ENCODE measurements around the gene KATNIP. TPM values are rescaled to one million over a fixed set of nuclear protein-coding genes. Genes with fewer than 3 reads are reported as not detected.

KATNIP gene
- total RNA-seq, 1 donor from 2014 or later = 21.1 TPM

- peaks cover 18% of the 10 kb centered on the region for H3K4me1 Mint-ChIP-seq (ENCODE audit: low read depth, unreplicated experiment)
- H3K4me3 ChIP-seq (ENCODE audit: insufficient read depth, low read depth, low read length) = no peak overlapping the region
- H3K36me3 ChIP-seq (ENCODE audit: insufficient read depth, low read length) = peaks cover 58% of the 10 kb centered on the region
- H3K79me2 ChIP-seq (ENCODE audit: insufficient read depth, low read length) = no peaks in the 10 kb centered on the region
- no peak for FAIRE-seq
- H3K27ac ChIP-seq (ENCODE audit: low read depth, low read length) = no peak overlapping the region
- H3K9ac ChIP-seq (ENCODE audit: low read length) = no peak overlapping the region
- no peak for DNase-seq (ENCODE audit: low read depth)
- H3K27ac Mint-ChIP-seq (ENCODE audit: unreplicated experiment) = no peak overlapping the region
- no peaks in the 10 kb centered on the region for H3K9me3 ChIP-seq (ENCODE audit: insufficient read depth, low read depth, low read length)
- H4K20me1 ChIP-seq (ENCODE audit: insufficient read depth, low read length) = peaks cover 67% of the 10 kb centered on the region
- H3K4me3 Mint-ChIP-seq (ENCODE audit: unreplicated experiment) = no peak overlapping the region
- H3K27me3 ChIP-seq (ENCODE audit: insufficient read depth, low read length) = no peaks in the 10 kb centered on the region
- H3K9me3 Mint-ChIP-seq (ENCODE audit: unreplicated experiment) = no peaks in the 10 kb centered on the region
- TF ChIP-seq CTCF (IDR thresholded peaks at IDR 0.05; ENCODE audit: insufficient read depth, low read depth, low read length) (no peak), EZH2 (IDR thresholded peaks at IDR 0.05; ENCODE audit: insufficient read depth, low read length) (no peak)
- no peaks in the 10 kb centered on the region for H3K27me3 Mint-ChIP-seq (ENCODE audit: low read depth, unreplicated experiment)
- H3K4me2 ChIP-seq (ENCODE audit: low read length) = no peak overlapping the region
- H3K4me1 ChIP-seq (ENCODE audit: insufficient read depth, low read length) = peaks cover 14% of the 10 kb centered on the region
- H3K36me3 Mint-ChIP-seq (ENCODE audit: low read depth, unreplicated experiment) = peaks cover 51% of the 10 kb centered on the region
- no peak overlapping the region for H2AFZ ChIP-seq (ENCODE audit: low read depth, low read length)
Observed at GRCh38 chr16:27534256-27534655, 15.7 kb upstream of the KATNIP start.

- no peaks in the 10 kb centered on the region for H3K79me2 ChIP-seq (ENCODE audit: insufficient read depth, low read length)
- no peak overlapping the region for H3K4me3 ChIP-seq (ENCODE audit: insufficient read depth, low read depth, low read length)
- no peaks in the 10 kb centered on the region for H3K27me3 ChIP-seq (ENCODE audit: insufficient read depth, low read length)
- no peaks in the 10 kb centered on the region for H3K9me3 ChIP-seq (ENCODE audit: insufficient read depth, low read depth, low read length)
- Mint-ChIP-seq H3K9me3 (ENCODE audit: unreplicated experiment) (no peaks in the 10 kb centered on the region), H3K36me3 (ENCODE audit: low read depth, unreplicated experiment) (peaks cover 40% of the 10 kb centered on the region), H3K4me1 (ENCODE audit: low read depth, unreplicated experiment) (peaks cover 11% of the 10 kb centered on the region), H3K4me3 (ENCODE audit: unreplicated experiment) (no peak overlapping the region), H3K27ac (ENCODE audit: unreplicated experiment) (peak overlapping the region; percentile 73), H3K27me3 (ENCODE audit: low read depth, unreplicated experiment) (no peaks in the 10 kb centered on the region)
- DNase-seq (ENCODE audit: low read depth) = no peak
- H3K36me3 ChIP-seq (ENCODE audit: insufficient read depth, low read length) = peaks cover 69% of the 10 kb centered on the region
- no peaks in the 10 kb centered on the region for H3K4me1 ChIP-seq (ENCODE audit: insufficient read depth, low read length)
- H4K20me1 ChIP-seq (ENCODE audit: insufficient read depth, low read length) = peaks cover 60% of the 10 kb centered on the region
- FAIRE-seq = no peak
- no peak overlapping the region for H3K9ac ChIP-seq (ENCODE audit: low read length)
- no peak overlapping the region for H3K27ac ChIP-seq (ENCODE audit: low read depth, low read length)
- no peak for TF ChIP-seq EZH2 (IDR thresholded peaks at IDR 0.05; ENCODE audit: insufficient read depth, low read length)
- H2AFZ ChIP-seq (ENCODE audit: low read depth, low read length) = no peak overlapping the region
- no peak overlapping the region for H3K4me2 ChIP-seq (ENCODE audit: low read length)
Observed at GRCh38 chr16:27538528-27538927, 11.4 kb upstream of the KATNIP start.

GRCh38 chr16:27539120-27539519, 10.8 kb upstream of the KATNIP start:
- no peaks in the 10 kb centered on the region for H3K9me3 Mint-ChIP-seq (ENCODE audit: unreplicated experiment)
- no peak for DNase-seq (ENCODE audit: low read depth)
- Histone ChIP-seq H3K9me3 (ENCODE audit: insufficient read depth, low read depth, low read length) (no peaks in the 10 kb centered on the region), H4K20me1 (ENCODE audit: insufficient read depth, low read length) (peaks cover 62% of the 10 kb centered on the region), H3K27me3 (ENCODE audit: insufficient read depth, low read length) (no peaks in the 10 kb centered on the region), H3K4me3 (ENCODE audit: insufficient read depth, low read depth, low read length) (no peak overlapping the region), H3K4me2 (ENCODE audit: low read length) (no peak overlapping the region), H3K79me2 (ENCODE audit: insufficient read depth, low read length) (no peaks in the 10 kb centered on the region), H3K27ac (ENCODE audit: low read depth, low read length) (no peak overlapping the region), H3K36me3 (ENCODE audit: insufficient read depth, low read length) (peaks cover 72% of the 10 kb centered on the region), H3K4me1 (ENCODE audit: insufficient read depth, low read length) (no peaks in the 10 kb centered on the region), H3K9ac (ENCODE audit: low read length) (no peak overlapping the region), H2AFZ (ENCODE audit: low read depth, low read length) (no peak overlapping the region)
- no peak overlapping the region for H3K27ac Mint-ChIP-seq (ENCODE audit: unreplicated experiment)
- H3K27me3 Mint-ChIP-seq (ENCODE audit: low read depth, unreplicated experiment) = no peaks in the 10 kb centered on the region
- H3K4me1 Mint-ChIP-seq (ENCODE audit: low read depth, unreplicated experiment) = peaks cover 11% of the 10 kb centered on the region
- no peak for TF ChIP-seq CTCF (IDR thresholded peaks at IDR 0.05; ENCODE audit: insufficient read depth, low read depth, low read length)
- TF ChIP-seq EZH2 (IDR thresholded peaks at IDR 0.05; ENCODE audit: insufficient read depth, low read length) = no peak
- FAIRE-seq = no peak
- peaks cover 36% of the 10 kb centered on the region for H3K36me3 Mint-ChIP-seq (ENCODE audit: low read depth, unreplicated experiment)
- H3K4me3 Mint-ChIP-seq (ENCODE audit: unreplicated experiment) = no peak overlapping the region

Data from astrocyte (in vitro differentiated cells and primary cell).